ENCODE results near the gene MAPK12.

GRCh38 chr22:50307890-50308596 is 46.6 kb upstream of the MAPK12 start:
- TF ChIP-seq, protein P1, sequence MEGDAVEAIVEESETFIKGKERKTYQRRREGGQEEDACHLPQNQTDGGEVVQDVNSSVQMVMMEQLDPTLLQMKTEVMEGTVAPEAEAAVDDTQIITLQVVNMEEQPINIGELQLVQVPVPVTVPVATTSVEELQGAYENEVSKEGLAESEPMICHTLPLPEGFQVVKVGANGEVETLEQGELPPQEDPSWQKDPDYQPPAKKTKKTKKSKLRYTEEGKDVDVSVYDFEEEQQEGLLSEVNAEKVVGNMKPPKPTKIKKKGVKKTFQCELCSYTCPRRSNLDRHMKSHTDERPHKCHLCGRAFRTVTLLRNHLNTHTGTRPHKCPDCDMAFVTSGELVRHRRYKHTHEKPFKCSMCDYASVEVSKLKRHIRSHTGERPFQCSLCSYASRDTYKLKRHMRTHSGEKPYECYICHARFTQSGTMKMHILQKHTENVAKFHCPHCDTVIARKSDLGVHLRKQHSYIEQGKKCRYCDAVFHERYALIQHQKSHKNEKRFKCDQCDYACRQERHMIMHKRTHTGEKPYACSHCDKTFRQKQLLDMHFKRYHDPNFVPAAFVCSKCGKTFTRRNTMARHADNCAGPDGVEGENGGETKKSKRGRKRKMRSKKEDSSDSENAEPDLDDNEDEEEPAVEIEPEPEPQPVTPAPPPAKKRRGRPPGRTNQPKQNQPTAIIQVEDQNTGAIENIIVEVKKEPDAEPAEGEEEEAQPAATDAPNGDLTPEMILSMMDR (conservative IDR thresholded peaks at IDR 0.05 in 1 of 2, IDR thresholded peaks at IDR 0.05 in 1 of 2; ENCODE audit: low read depth in 1 of 2, low read length in 2 of 2), result no peak
- TF ChIP-seq EZH2 (IDR thresholded peaks at IDR 0.05; ENCODE audit: low read length, missing control alignments), result no peak

Data from fibroblast of lung (primary cell).